PC-9 (cell line): ENCODE measurements around the gene KIAA1217. TPM values are rescaled to one million over a fixed set of nuclear protein-coding genes. Genes with fewer than 3 reads are reported as not detected.

Source experiments
- BruUV-seq: library from RNA; stranded (reverse); fragments of 400-500 nt; replicated peaks from 2 replicates; lab custom pipeline; 2021; lab: Mats Ljungman, UMichigan
- CTCF ChIA-PET: fragments of 300-600 bp; sonication (Branson Sonifier 250); formaldehyde crosslinking; loops from one replicate; lab custom pipeline; 2022; ENCODE audit warnings: antibody characterized with exemption; lab: Charles Lee
- POLR2A ChIA-PET: fragments of 300-600 bp; sonication (Branson Sonifier 250); formaldehyde crosslinking; loops from one replicate; lab custom pipeline; 2022; ENCODE audit warnings: antibody characterized with exemption; ENCODE audit not compliant: unreplicated experiment; lab: Charles Lee
- DNase-seq, 2 experiments: peaks; one replicate each; pipeline versions ENCODE4 v3.0.0 to v3.0.0-alpha.2; 2015 to 2022; ENCODE audit warnings: mixed read lengths in 1 of 2
- H2AFZ ChIP-seq: fragments of 200-600 bp; sonication (generic); 2 replicates; pipeline ENCODE4 v1.8.1; 2017; ENCODE audit warnings: antibody characterized with exemption
- H3F3A ChIP-seq: fragments of 200-600 bp; sonication (generic); 2 replicates; pipeline ENCODE4 v1.8.1; 2017; ENCODE audit warnings: antibody characterized with exemption, mild to moderate bottlenecking, low read depth; ENCODE audit not compliant: insufficient read depth
- H3K27ac ChIP-seq: fragments of 200-600 bp; sonication (generic); 2 replicates; pipeline ENCODE4 v1.6.1; 2016; ENCODE audit warnings: mixed run types
- H3K27me3 ChIP-seq: fragments of 200-600 bp; sonication (generic); 2 replicates; pipeline ENCODE4 v1.6.1; 2016; ENCODE audit warnings: low read depth, mixed run types; ENCODE audit not compliant: insufficient read depth
- H3K36me3 ChIP-seq: fragments of 200-600 bp; sonication (generic); 2 replicates; pipeline ENCODE4 v1.6.1; 2016; ENCODE audit warnings: low read depth, mixed run types
- H3K4me1 ChIP-seq: fragments of 200-600 bp; sonication (generic); replicated peaks from 2 replicates; pipeline ENCODE4 v1.6.1; 2016; ENCODE audit warnings: mixed run types; ENCODE audit not compliant: insufficient read depth
- H3K4me2 ChIP-seq: fragments of 200-600 bp; sonication (generic); 2 replicates; pipeline ENCODE4 v1.6.1; 2017; ENCODE audit warnings: mixed run types
- H3K4me3 ChIP-seq: fragments of 200-600 bp; sonication (generic); 2 replicates; pipeline ENCODE4 v1.6.1; 2016; ENCODE audit warnings: mixed run types
- H3K79me2 ChIP-seq: fragments of 200-600 bp; sonication (generic); 2 replicates; pipeline ENCODE4 v1.6.1; 2017; ENCODE audit warnings: low read depth, mixed run types
- H3K9me2 ChIP-seq: fragments of 200-600 bp; sonication (generic); 2 replicates; pipeline ENCODE4 v1.8.1; 2017; ENCODE audit warnings: mild to moderate bottlenecking; ENCODE audit not compliant: insufficient read depth
- H3K9me3 ChIP-seq: fragments of 200-600 bp; sonication (generic); 2 replicates; pipeline ENCODE4 v1.8.1; 2016; ENCODE audit warnings: low read depth; ENCODE audit not compliant: insufficient read depth
- H4K20me1 ChIP-seq: fragments of 200-600 bp; sonication (generic); 2 replicates; pipeline ENCODE4 v1.8.1; 2017; ENCODE audit not compliant: insufficient read depth
- EZH2 ChIP-seq: fragments of 200-600 bp; sonication (generic); IDR thresholded peaks from 2 replicates; pipeline ENCODE4 v1.8.0; 2017; ENCODE audit warnings: antibody characterized with exemption, low read depth
- intact Hi-C: fragments of 100-400 bp; cut with micrococcal nuclease; formaldehyde crosslinking; loops from one replicate; pipeline ENCODE4 v1.10.0; 2022; ENCODE audit not compliant: unreplicated experiment
- total RNA-seq: library from RNA; stranded (reverse); gene quantifications from 2 replicates; pipeline ENCODE4 v1.2.3, GENCODE V29; 2021
- TF ChIP-seq, protein P1 (sequence below): fragments of 200-600 bp; sonication (generic); conservative IDR thresholded peaks from 2 replicates; pipeline ENCODE4 v1.6.1; 2017; ENCODE audit warnings: mixed run types, antibody characterized with exemption, mild to moderate bottlenecking, moderate library complexity

Gene KIAA1217
- total RNA-seq, 1 experiment from 2014 or later = 41.1 TPM

DNA sequence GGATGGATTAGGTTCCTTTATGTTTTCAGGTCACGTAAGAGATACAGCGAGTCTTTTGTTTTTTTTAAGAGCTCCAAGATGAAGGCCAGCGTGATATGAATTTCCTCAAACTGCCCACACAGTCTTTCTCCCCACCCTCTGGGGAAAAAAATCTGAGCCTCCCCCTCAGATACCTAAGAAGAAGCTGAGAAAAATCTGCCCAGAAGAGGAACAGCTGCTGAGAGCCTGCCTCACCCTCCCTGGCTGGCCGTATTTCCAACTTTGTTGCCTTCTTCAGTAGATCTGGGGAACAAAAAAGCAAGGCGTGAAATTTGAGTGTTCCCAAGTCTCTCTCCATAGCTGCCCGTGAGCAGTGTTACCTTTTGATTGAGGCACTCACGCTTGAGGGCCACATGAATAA, 208.1 kb downstream of the KIAA1217 start:
- no peak overlapping the region for H3K4me3 ChIP-seq
- ChIA-PET CTCF (no interaction called here), POLR2A (no interaction called here)
- no peaks in the 10 kb centered on the region for H3K36me3 ChIP-seq
- no peaks in the 10 kb centered on the region for H3K9me2 ChIP-seq
- no peak for TF ChIP-seq EZH2
- TF ChIP-seq, protein P1, sequence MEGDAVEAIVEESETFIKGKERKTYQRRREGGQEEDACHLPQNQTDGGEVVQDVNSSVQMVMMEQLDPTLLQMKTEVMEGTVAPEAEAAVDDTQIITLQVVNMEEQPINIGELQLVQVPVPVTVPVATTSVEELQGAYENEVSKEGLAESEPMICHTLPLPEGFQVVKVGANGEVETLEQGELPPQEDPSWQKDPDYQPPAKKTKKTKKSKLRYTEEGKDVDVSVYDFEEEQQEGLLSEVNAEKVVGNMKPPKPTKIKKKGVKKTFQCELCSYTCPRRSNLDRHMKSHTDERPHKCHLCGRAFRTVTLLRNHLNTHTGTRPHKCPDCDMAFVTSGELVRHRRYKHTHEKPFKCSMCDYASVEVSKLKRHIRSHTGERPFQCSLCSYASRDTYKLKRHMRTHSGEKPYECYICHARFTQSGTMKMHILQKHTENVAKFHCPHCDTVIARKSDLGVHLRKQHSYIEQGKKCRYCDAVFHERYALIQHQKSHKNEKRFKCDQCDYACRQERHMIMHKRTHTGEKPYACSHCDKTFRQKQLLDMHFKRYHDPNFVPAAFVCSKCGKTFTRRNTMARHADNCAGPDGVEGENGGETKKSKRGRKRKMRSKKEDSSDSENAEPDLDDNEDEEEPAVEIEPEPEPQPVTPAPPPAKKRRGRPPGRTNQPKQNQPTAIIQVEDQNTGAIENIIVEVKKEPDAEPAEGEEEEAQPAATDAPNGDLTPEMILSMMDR = no peak
- H3K27me3 ChIP-seq = no peaks in the 10 kb centered on the region
- no peaks in the 10 kb centered on the region for H3K79me2 ChIP-seq
- BruUV-seq = no TSS peak
- no peak overlapping the region for H3K4me2 ChIP-seq
- intact Hi-C loops = no loop called here
- H3F3A ChIP-seq = no peaks in the 10 kb centered on the region
- H3K4me1 ChIP-seq = no peaks in the 10 kb centered on the region
- H2AFZ ChIP-seq = no peak overlapping the region
- H3K9me3 ChIP-seq = no peaks in the 10 kb centered on the region
- DNase-seq = no peak
- no peak overlapping the region for H3K27ac ChIP-seq
- H4K20me1 ChIP-seq = no peaks in the 10 kb centered on the region

DNA sequence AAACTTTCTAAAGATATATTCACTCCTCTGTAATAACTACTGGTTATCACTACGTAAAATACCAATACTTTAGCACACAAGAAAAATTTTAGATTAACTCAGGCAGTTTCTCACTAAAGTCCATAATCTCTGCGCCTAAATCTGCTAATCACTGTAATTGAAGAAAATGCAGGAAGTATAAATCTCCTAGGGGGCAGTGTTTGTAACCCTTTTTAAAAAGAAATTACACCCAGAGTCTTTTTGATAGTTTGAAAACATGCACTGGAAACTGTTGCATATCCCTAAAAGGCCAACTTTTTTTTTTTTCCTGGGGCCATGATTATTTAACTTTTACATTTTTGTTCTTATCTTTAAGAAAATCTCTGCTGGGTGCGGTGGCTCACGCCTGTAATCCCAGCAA, 209.6 kb downstream of the KIAA1217 start:
- Histone ChIP-seq H2AFZ (no peak overlapping the region), H3K36me3 (no peaks in the 10 kb centered on the region), H3K9me3 (no peaks in the 10 kb centered on the region), H3K4me2 (no peak overlapping the region), H3K27me3 (no peaks in the 10 kb centered on the region), H3F3A (no peaks in the 10 kb centered on the region), H4K20me1 (no peaks in the 10 kb centered on the region), H3K4me1 (no peaks in the 10 kb centered on the region), H3K79me2 (no peaks in the 10 kb centered on the region), H3K27ac (no peak overlapping the region), H3K4me3 (no peak overlapping the region), H3K9me2 (no peaks in the 10 kb centered on the region)
- TF ChIP-seq, protein P1 = no peak; the same call in 1 of the 2 replicates
- no peak for TF ChIP-seq EZH2
- ChIA-PET CTCF (interaction anchor here (0.6 kb wide), 1 partner anchor 168 kb away, joined by 5 read pairs; no protein-coding TSS in a partner anchor), POLR2A (no interaction called here)
- BruUV-seq = no TSS peak
- DNase-seq = no peak
- intact Hi-C loops = no loop called here

DNA sequence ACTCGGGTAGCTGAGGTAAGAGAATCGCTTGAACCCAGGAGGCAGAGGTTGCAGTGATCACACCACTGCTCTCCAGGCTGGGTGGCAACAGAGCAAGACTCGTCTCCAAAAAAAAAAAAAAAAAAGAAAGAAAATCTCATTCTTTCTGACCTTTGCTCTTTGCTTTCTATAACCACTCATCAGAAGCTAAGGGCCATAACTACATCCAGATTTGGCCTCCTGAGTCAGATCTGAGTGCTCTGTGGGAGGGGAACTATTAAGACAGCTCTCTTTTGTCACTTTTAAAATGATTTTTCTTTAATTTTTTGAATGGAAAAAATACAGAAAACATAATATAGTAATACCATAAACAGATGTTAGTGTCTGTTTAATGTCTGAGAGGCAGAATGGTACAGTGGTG, 210.1 kb downstream of the KIAA1217 start:
- H4K20me1 ChIP-seq = no peaks in the 10 kb centered on the region
- POLR2A ChIA-PET = no interaction called here
- no peak overlapping the region for H3K4me3 ChIP-seq
- no peaks in the 10 kb centered on the region for H3K79me2 ChIP-seq
- H3K27me3 ChIP-seq = no peaks in the 10 kb centered on the region
- H3K9me2 ChIP-seq = no peaks in the 10 kb centered on the region
- no peak overlapping the region for H3K27ac ChIP-seq
- no peaks in the 10 kb centered on the region for H3K4me1 ChIP-seq
- no TSS peak for BruUV-seq
- intact Hi-C loops = no loop called here
- H3K36me3 ChIP-seq = no peaks in the 10 kb centered on the region
- CTCF ChIA-PET = no interaction called here
- no peak overlapping the region for H3K4me2 ChIP-seq
- no peak overlapping the region for H2AFZ ChIP-seq
- no peaks in the 10 kb centered on the region for H3F3A ChIP-seq
- DNase-seq = no peak
- H3K9me3 ChIP-seq = no peaks in the 10 kb centered on the region
- no peak for TF ChIP-seq EZH2
- TF ChIP-seq, protein P1 = no peak
